ENCODE results near the gene ATP6V0D1. TPM values are rescaled to one million over a fixed set of nuclear protein-coding genes. Genes with fewer than 3 reads are reported as not detected.

The ATP6V0D1 gene
- total RNA-seq, 1 donor: 158 TPM

GRCh38 chr16:67509016-67509415 is 28.1 kb upstream of the ATP6V0D1 start:
- Histone ChIP-seq H4K20me1 (ENCODE audit: insufficient read depth, low read length) (no peaks in the 10 kb centered on the region), H3K27me3 (ENCODE audit: insufficient read depth, low read length) (no peaks in the 10 kb centered on the region), H3K4me2 (ENCODE audit: insufficient read depth, low read length) (no peak overlapping the region), H3K9me3 (ENCODE audit: low read depth, low read length) (no peaks in the 10 kb centered on the region), H3K27ac (ENCODE audit: low read depth, low read length) (no peak overlapping the region), H3K4me3 (ENCODE audit: insufficient read depth, low read length) (no peak overlapping the region), H3K36me3 (ENCODE audit: insufficient read depth, low read length) (no peaks in the 10 kb centered on the region), H3K79me2 (ENCODE audit: insufficient read depth, low read length) (no peaks in the 10 kb centered on the region), H3K4me1 (ENCODE audit: insufficient read depth, low read length) (no peaks in the 10 kb centered on the region), H2AFZ (ENCODE audit: low read length) (no peak overlapping the region)
- TF ChIP-seq CTCF (IDR thresholded peaks at IDR 0.05; ENCODE audit: extremely low read depth, low read depth, low read length): no peak
- DNase-seq (ENCODE audit: insufficient read length, low spot score, missing footprints): peak; percentile 36

GRCh38 chr16:67506468-67506867 is 25.5 kb upstream of the ATP6V0D1 start:
- H3K36me3 ChIP-seq (ENCODE audit: insufficient read depth, low read length): no peaks in the 10 kb centered on the region
- H3K27ac ChIP-seq (ENCODE audit: low read depth, low read length): no peak overlapping the region
- no peaks in the 10 kb centered on the region for H3K79me2 ChIP-seq (ENCODE audit: insufficient read depth, low read length)
- no peaks in the 10 kb centered on the region for H4K20me1 ChIP-seq (ENCODE audit: insufficient read depth, low read length)
- H3K4me1 ChIP-seq (ENCODE audit: insufficient read depth, low read length): no peaks in the 10 kb centered on the region
- no peak overlapping the region for H2AFZ ChIP-seq (ENCODE audit: low read length)
- no peak for DNase-seq (ENCODE audit: insufficient read length, low spot score, missing footprints)
- no peaks in the 10 kb centered on the region for H3K27me3 ChIP-seq (ENCODE audit: insufficient read depth, low read length)
- H3K4me3 ChIP-seq (ENCODE audit: insufficient read depth, low read length): no peak overlapping the region
- H3K9me3 ChIP-seq (ENCODE audit: low read depth, low read length): no peaks in the 10 kb centered on the region
- TF ChIP-seq CTCF (IDR thresholded peaks at IDR 0.05; ENCODE audit: extremely low read depth, low read depth, low read length): no peak
- H3K4me2 ChIP-seq (ENCODE audit: insufficient read depth, low read length): no peak overlapping the region

- DNase-seq (ENCODE audit: insufficient read length, low spot score, missing footprints): no peak
- no peaks in the 10 kb centered on the region for H3K9me3 ChIP-seq (ENCODE audit: low read depth, low read length)
- H3K27ac ChIP-seq (ENCODE audit: low read depth, low read length): no peak overlapping the region
- no peaks in the 10 kb centered on the region for H3K27me3 ChIP-seq (ENCODE audit: insufficient read depth, low read length)
- no peaks in the 10 kb centered on the region for H3K36me3 ChIP-seq (ENCODE audit: insufficient read depth, low read length)
- no peak overlapping the region for H3K4me2 ChIP-seq (ENCODE audit: insufficient read depth, low read length)
- H2AFZ ChIP-seq (ENCODE audit: low read length): no peak overlapping the region
- H4K20me1 ChIP-seq (ENCODE audit: insufficient read depth, low read length): no peaks in the 10 kb centered on the region
- H3K79me2 ChIP-seq (ENCODE audit: insufficient read depth, low read length): no peaks in the 10 kb centered on the region
- H3K4me1 ChIP-seq (ENCODE audit: insufficient read depth, low read length): peaks cover 2% of the 10 kb centered on the region
- H3K4me3 ChIP-seq (ENCODE audit: insufficient read depth, low read length): no peak overlapping the region
- no peak for TF ChIP-seq CTCF (IDR thresholded peaks at IDR 0.05; ENCODE audit: extremely low read depth, low read depth, low read length)
Observed at GRCh38 chr16:67504031-67505021, 23.4 kb upstream of the ATP6V0D1 start.

GRCh38 chr16:67499106-67499505 is 18.1 kb upstream of the ATP6V0D1 start:
- Histone ChIP-seq H3K27ac (ENCODE audit: low read depth, low read length) (no peak overlapping the region), H3K36me3 (ENCODE audit: insufficient read depth, low read length) (no peaks in the 10 kb centered on the region), H3K27me3 (ENCODE audit: insufficient read depth, low read length) (no peaks in the 10 kb centered on the region), H3K4me1 (ENCODE audit: insufficient read depth, low read length) (peaks cover 8% of the 10 kb centered on the region), H3K4me3 (ENCODE audit: insufficient read depth, low read length) (no peak overlapping the region), H3K9me3 (ENCODE audit: low read depth, low read length) (no peaks in the 10 kb centered on the region), H3K79me2 (ENCODE audit: insufficient read depth, low read length) (no peaks in the 10 kb centered on the region), H4K20me1 (ENCODE audit: insufficient read depth, low read length) (no peaks in the 10 kb centered on the region), H3K4me2 (ENCODE audit: insufficient read depth, low read length) (no peak overlapping the region), H2AFZ (ENCODE audit: low read length) (peak overlapping the region; percentile 35)
- peak; percentile 95 for DNase-seq (ENCODE audit: insufficient read length, low spot score, missing footprints)
- no peak for TF ChIP-seq CTCF (IDR thresholded peaks at IDR 0.05; ENCODE audit: extremely low read depth, low read depth, low read length)

All from osteoblast (primary cell).